MM.1S (cell line): Measurements from ENCODE around the gene PAK1.

Experiments
- EZH2 ChIP-seq: fragments of 300-600 bp; sonication (generic); optimal IDR thresholded peaks from 2 replicates; pipeline ENCODE3; 2017; ENCODE audit warnings: low read depth, mild to moderate bottlenecking, antibody characterized with exemption, low read length, mixed read lengths
- TF ChIP-seq, protein P1 (sequence below): fragments of 300-600 bp; sonication (generic); IDR thresholded peaks from 2 replicates; pipeline ENCODE4 v1.5.1; 2016; ENCODE audit warnings: antibody characterized with exemption, low read length, mixed read lengths

DNA sequence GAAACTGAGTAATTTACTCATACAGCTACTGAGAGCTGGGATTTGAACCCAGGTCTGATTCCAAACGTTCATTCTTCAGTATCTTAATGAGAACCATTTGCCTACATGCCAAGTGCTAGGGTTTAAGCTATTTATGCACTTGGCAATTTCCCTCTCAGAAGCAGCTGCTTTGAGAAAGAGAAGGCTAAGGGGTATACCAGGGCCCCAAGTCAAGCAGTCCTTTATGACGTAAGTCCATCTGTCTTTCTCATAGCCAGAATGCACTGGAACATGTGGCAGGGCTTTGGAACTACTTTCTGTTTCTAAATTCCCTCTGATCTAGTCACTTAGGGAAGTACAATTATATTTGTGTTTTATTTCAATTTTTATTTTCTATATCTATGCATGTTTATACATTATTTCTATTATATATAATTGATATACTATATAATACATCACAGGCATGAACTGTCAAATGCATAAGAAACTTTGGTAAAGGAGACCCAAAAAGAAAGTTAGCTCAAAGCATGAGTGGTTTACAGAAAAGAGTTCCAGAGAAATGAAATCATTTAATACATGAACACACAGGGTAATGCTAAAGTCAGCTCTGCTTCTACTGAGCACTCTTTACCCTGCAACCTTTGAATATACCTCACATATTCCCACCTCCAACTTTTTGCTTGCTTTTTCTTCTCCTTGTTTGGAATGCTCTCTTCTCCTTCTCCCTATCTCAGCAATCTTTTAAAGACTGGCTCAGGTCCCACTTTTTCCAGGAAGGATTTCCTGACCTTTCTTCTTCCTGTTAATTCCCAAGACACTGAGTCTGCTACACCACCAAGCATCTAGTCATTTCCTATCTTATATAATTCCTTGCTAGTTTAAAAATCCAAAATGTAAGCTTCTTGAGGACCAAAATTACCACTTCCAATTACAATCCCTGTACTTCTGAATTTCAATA, 91.9 kb downstream of the PAK1 start:
- TF ChIP-seq, protein P1, sequence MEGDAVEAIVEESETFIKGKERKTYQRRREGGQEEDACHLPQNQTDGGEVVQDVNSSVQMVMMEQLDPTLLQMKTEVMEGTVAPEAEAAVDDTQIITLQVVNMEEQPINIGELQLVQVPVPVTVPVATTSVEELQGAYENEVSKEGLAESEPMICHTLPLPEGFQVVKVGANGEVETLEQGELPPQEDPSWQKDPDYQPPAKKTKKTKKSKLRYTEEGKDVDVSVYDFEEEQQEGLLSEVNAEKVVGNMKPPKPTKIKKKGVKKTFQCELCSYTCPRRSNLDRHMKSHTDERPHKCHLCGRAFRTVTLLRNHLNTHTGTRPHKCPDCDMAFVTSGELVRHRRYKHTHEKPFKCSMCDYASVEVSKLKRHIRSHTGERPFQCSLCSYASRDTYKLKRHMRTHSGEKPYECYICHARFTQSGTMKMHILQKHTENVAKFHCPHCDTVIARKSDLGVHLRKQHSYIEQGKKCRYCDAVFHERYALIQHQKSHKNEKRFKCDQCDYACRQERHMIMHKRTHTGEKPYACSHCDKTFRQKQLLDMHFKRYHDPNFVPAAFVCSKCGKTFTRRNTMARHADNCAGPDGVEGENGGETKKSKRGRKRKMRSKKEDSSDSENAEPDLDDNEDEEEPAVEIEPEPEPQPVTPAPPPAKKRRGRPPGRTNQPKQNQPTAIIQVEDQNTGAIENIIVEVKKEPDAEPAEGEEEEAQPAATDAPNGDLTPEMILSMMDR, result no peak
- TF ChIP-seq EZH2, result no peak
